Measurements from ENCODE around the gene ANO6. TPM values are rescaled to one million over a fixed set of nuclear protein-coding genes. Genes with fewer than 3 reads are reported as not detected.

ANO6 gene
- total and polyA plus RNA-seq, 2 of the 4 experiments (the other 2 are of a cell fraction) = 21.6 to 41.0 TPM

GRCh38 chr12:45331552-45331951 lies 115.7 kb downstream of the ANO6 start:
- Histone ChIP-seq H2AK5ac (ENCODE audit: low read depth, low read length) (no peak overlapping the region), H3K56ac (ENCODE audit: extremely low read depth, insufficient read depth, low read length) (no peak overlapping the region), H3K36me3 (ENCODE audit: control insufficient read depth, insufficient read depth, low read length) (0 out of 2 replicates have a peak, but pooled peaks cover 2% of the 10 kb centered on the region), H3K9me1 (ENCODE audit: insufficient read depth, low read length) (0 out of 2 replicates have a peak, but pooled peaks cover 7% of the 10 kb centered on the region), H3K18ac (ENCODE audit: low read depth, low read length) (no peak overlapping the region), H3K9me3 (ENCODE audit: control insufficient read depth, insufficient read depth, low read length) (no peaks in the 10 kb centered on the region), H3K27ac (ENCODE audit: insufficient read depth, low read length) (no peak overlapping the region), H4K91ac (ENCODE audit: insufficient read depth, low read depth, low read length) (no peak overlapping the region), H3K4me2 (ENCODE audit: low read depth, low read length) (no peak overlapping the region), H4K5ac (ENCODE audit: low read depth, low read length) (no peak overlapping the region), H3K14ac (replicated peaks; ENCODE audit: low read depth, low read length) (no peak overlapping the region), H2AFZ (replicated peaks; ENCODE audit: low read length, poor library complexity) (no peak overlapping the region), H2BK20ac (ENCODE audit: low read depth, low read length) (no peak overlapping the region), H4K8ac (ENCODE audit: low read depth in 2 of 2, low read length in 2 of 2) (no peak overlapping the region; a peak in 1 of 4 replicates), H3K9ac (ENCODE audit: low read depth, low read length) (no peak overlapping the region), H3K4me1 (ENCODE audit: control insufficient read depth, insufficient read depth, low read length) (peaks cover 3% of the 10 kb centered on the region; the same call in 1 of the 2 replicates), H2AK9ac (replicated peaks; ENCODE audit: low read depth, low read length, poor library complexity) (no peak overlapping the region), H3K79me1 (ENCODE audit: low read depth in 1 of 2, low read length in 2 of 2) (peaks cover 15 to 34% of the 10 kb centered on the region in 2 experiments), H2BK5ac (ENCODE audit: low read depth, low read length, poor library complexity, severe bottlenecking) (no peak overlapping the region), H2BK15ac (ENCODE audit: low read depth, low read length) (no peak overlapping the region), H3K27me3 (ENCODE audit: control insufficient read depth, insufficient read depth, low read length) (no peaks in the 10 kb centered on the region), H3K23ac (ENCODE audit: low read depth, low read length) (no peak overlapping the region), H4K20me1 (ENCODE audit: insufficient read depth, low read length) (no peaks in the 10 kb centered on the region; the same call in 1 of the 2 replicates), H2BK120ac (ENCODE audit: low read depth, low read length) (no peak overlapping the region), H3K4me3 (ENCODE audit: insufficient read depth, low read depth, low read length) (no peak overlapping the region), H3K4ac (ENCODE audit: low read depth, low read length) (no peak overlapping the region)
- POLR2A ChIA-PET (ENCODE audit: unreplicated experiment) = no interaction called here
- WGBS, 2 experiments (ENCODE audit: extremely low coverage in 2 of 2, insufficient read length in 1 of 2) = no CpG with 5 or more reads among the region's 2 CpGs
- ATAC-seq (ENCODE audit: low read depth) (no peak), DNase-seq (peak; percentile 6)
- no TSS peak for BruUV-seq (replicated peaks)
- dilution Hi-C loops (cut with HindIII; ENCODE audit: low sequenced_read_pairs, unreplicated experiment) = no loop called here
- intact Hi-C loops (cut with micrococcal nuclease) = loop anchor here (1.0 kb wide), 1 partner anchor 8 kb away; no protein-coding TSS in a partner anchor
- TF ChIP-seq MAFK (IDR thresholded peaks at IDR 0.05; ENCODE audit: low read depth, low read length) (no peak), ELK1 (IDR thresholded peaks at IDR 0.05; ENCODE audit: borderline replicate concordance, low read depth, low read length) (no peak), RFX5 (IDR thresholded peaks at IDR 0.05; ENCODE audit: low read depth, low read length) (no peak), SMC3 (IDR thresholded peaks at IDR 0.05; ENCODE audit: low read depth, low read length) (no peak), FOS (IDR thresholded peaks at IDR 0.05; ENCODE audit: low read depth, low read length) (no peak), MXI1 (IDR thresholded peaks at IDR 0.05; ENCODE audit: borderline replicate concordance, low read depth, low read length) (no peak), CEBPB (IDR thresholded peaks at IDR 0.05; ENCODE audit: low read depth, low read length) (no peak)
- in situ Hi-C loops (cut with MboI; ENCODE audit: low sequenced_read_pairs) = no loop called here
- CTCF ChIA-PET = no interaction called here

Measured in IMR-90 (cell line).